MM.1S (cell line): Measurements from ENCODE around the gene SUPT20HL1.

Source experiments
- DNase-seq: peaks from one replicate; pipeline ENCODE4 v3.0.0-alpha.2; 2015
- H2AFZ ChIP-seq: fragments of 300-600 bp; sonication (generic); 2 replicates; pipeline ENCODE4 v1.6.0; 2016; ENCODE audit warnings: antibody characterized with exemption, low read length
- H3F3A ChIP-seq: fragments of 300-600 bp; sonication (generic); 2 replicates; pipeline ENCODE4 v1.6.1; 2016; ENCODE audit warnings: mild to moderate bottlenecking, antibody characterized with exemption, low read length, moderate library complexity, mixed read lengths; ENCODE audit not compliant: insufficient read depth
- H3K27ac ChIP-seq: fragments of 300-600 bp; sonication (generic); 2 replicates; pipeline ENCODE4 v1.5.1; 2016; ENCODE audit warnings: mild to moderate bottlenecking, low read length
- H3K27me3 ChIP-seq: fragments of 300-600 bp; sonication (generic); replicated peaks from 2 replicates; pipeline ENCODE4 v1.6.0; 2016; ENCODE audit warnings: low read length; ENCODE audit not compliant: insufficient read depth
- H3K36me3 ChIP-seq: fragments of 300-600 bp; sonication (generic); replicated peaks from 2 replicates; pipeline ENCODE4 v1.6.1; 2016; ENCODE audit warnings: mild to moderate bottlenecking, low read length, mixed read lengths; ENCODE audit not compliant: insufficient read depth
- H3K4me1 ChIP-seq: fragments of 300-600 bp; sonication (generic); 2 replicates; pipeline ENCODE4 v1.6.1; 2016; ENCODE audit warnings: low read length, mixed read lengths
- H3K4me2 ChIP-seq: fragments of 300-600 bp; sonication (generic); 2 replicates; pipeline ENCODE4 v1.6.0; 2016; ENCODE audit warnings: low read depth, low read length
- H3K4me3 ChIP-seq: fragments of 300-600 bp; sonication (generic); 2 replicates; pipeline ENCODE4 v1.5.1; 2016; ENCODE audit warnings: low read length, mixed read lengths
- H3K79me2 ChIP-seq: fragments of 300-600 bp; sonication (generic); 2 replicates; pipeline ENCODE4 v1.6.1; 2016; ENCODE audit warnings: mixed run types, low read length, mixed read lengths
- H3K9ac ChIP-seq: fragments of 300-600 bp; sonication (generic); 2 replicates; pipeline ENCODE4 v1.6.1; 2016; ENCODE audit warnings: low read length, mixed read lengths
- H3K9me2 ChIP-seq: fragments of 300-600 bp; sonication (generic); replicated peaks from 2 replicates; pipeline ENCODE4 v1.6.1; 2016; ENCODE audit warnings: mild to moderate bottlenecking, low read length, mixed read lengths; ENCODE audit not compliant: insufficient read depth
- H3K9me3 ChIP-seq: fragments of 300-600 bp; sonication (generic); replicated peaks from 2 replicates; pipeline ENCODE4 v1.6.1; 2016; ENCODE audit warnings: mild to moderate bottlenecking, low read length, mixed read lengths; ENCODE audit not compliant: insufficient read depth
- H4K20me1 ChIP-seq: fragments of 300-600 bp; sonication (generic); 2 replicates; pipeline ENCODE4 v1.6.1; 2016; ENCODE audit warnings: mild to moderate bottlenecking, low read length, moderate library complexity, mixed read lengths; ENCODE audit not compliant: insufficient read depth
- CTCF ChIP-seq: fragments of 300-600 bp; sonication (generic); IDR thresholded peaks from 2 replicates; pipeline ENCODE4 v1.5.1; 2016; ENCODE audit warnings: antibody characterized with exemption, low read length, mixed read lengths
- EZH2 ChIP-seq: fragments of 300-600 bp; sonication (generic); optimal IDR thresholded peaks from 2 replicates; pipeline ENCODE3; 2017; ENCODE audit warnings: low read depth, mild to moderate bottlenecking, antibody characterized with exemption, low read length, mixed read lengths
- EZH2phosphoT487 ChIP-seq: fragments of 300-600 bp; sonication (generic); IDR thresholded peaks from 2 replicates; pipeline ENCODE4 v1.6.1; 2018; ENCODE audit warnings: antibody characterized with exemption, low read length

Gene SUPT20HL1

GRCh38 chrX:24333371-24333770, 27.1 kb upstream of the SUPT20HL1 start:
- Histone ChIP-seq H3K79me2 (no peaks in the 10 kb centered on the region), H3K4me2 (no peak overlapping the region), H3F3A (no peaks in the 10 kb centered on the region), H3K9me3 (no peaks in the 10 kb centered on the region), H3K27ac (no peak overlapping the region), H3K27me3 (no peaks in the 10 kb centered on the region), H3K9ac (no peak overlapping the region), H3K4me1 (no peaks in the 10 kb centered on the region), H3K4me3 (no peak overlapping the region), H4K20me1 (no peaks in the 10 kb centered on the region), H3K9me2 (no peaks in the 10 kb centered on the region), H3K36me3 (no peaks in the 10 kb centered on the region), H2AFZ (no peak overlapping the region)
- no peak for TF ChIP-seq EZH2
- TF ChIP-seq CTCF = no peak
- no peak for TF ChIP-seq EZH2phosphoT487
- no peak for DNase-seq

DNA sequence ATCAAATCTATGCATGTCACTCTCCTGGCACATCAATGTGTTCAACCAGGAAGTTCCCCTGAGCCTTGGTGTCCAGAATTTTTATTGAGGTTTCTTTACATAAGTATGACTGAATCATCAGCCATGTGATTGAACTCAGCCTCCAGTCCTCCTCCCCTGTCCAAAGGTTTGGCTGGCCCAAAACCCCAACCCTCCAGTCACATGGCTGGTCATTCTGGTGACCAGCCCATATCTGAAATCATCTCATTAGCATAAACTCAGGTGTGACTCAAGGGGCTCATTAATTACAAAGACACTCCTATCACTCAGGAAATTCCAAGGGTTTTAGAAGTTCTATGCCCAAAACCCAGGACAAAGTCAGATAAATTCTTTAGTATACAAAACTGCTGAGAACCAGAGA, 26.0 kb upstream of the SUPT20HL1 start:
- Histone ChIP-seq H3F3A (no peaks in the 10 kb centered on the region), H2AFZ (no peak overlapping the region), H3K36me3 (no peaks in the 10 kb centered on the region), H3K4me1 (no peaks in the 10 kb centered on the region), H3K4me3 (no peak overlapping the region), H3K27me3 (no peaks in the 10 kb centered on the region), H3K79me2 (no peaks in the 10 kb centered on the region), H3K27ac (no peak overlapping the region), H3K9me3 (no peaks in the 10 kb centered on the region), H4K20me1 (no peaks in the 10 kb centered on the region), H3K9ac (no peak overlapping the region), H3K9me2 (no peaks in the 10 kb centered on the region), H3K4me2 (no peak overlapping the region)
- DNase-seq = no peak
- TF ChIP-seq EZH2phosphoT487 = no peak
- TF ChIP-seq CTCF = no peak
- no peak for TF ChIP-seq EZH2

- TF ChIP-seq EZH2phosphoT487 = no peak
- TF ChIP-seq EZH2 = no peak
- no peak for TF ChIP-seq CTCF
- no peaks in the 10 kb centered on the region for H3K9me2 ChIP-seq
- no peak overlapping the region for H2AFZ ChIP-seq
- H3F3A ChIP-seq = no peaks in the 10 kb centered on the region
- H3K79me2 ChIP-seq = no peaks in the 10 kb centered on the region
- H3K27me3 ChIP-seq = no peaks in the 10 kb centered on the region
- H3K4me3 ChIP-seq = no peak overlapping the region
- H3K9me3 ChIP-seq = no peaks in the 10 kb centered on the region
- no peak for DNase-seq
- no peaks in the 10 kb centered on the region for H3K36me3 ChIP-seq
- no peak overlapping the region for H3K4me2 ChIP-seq
- H3K4me1 ChIP-seq = no peaks in the 10 kb centered on the region
- H4K20me1 ChIP-seq = no peaks in the 10 kb centered on the region
- no peak overlapping the region for H3K27ac ChIP-seq
- no peak overlapping the region for H3K9ac ChIP-seq
Observed at GRCh38 chrX:24335871-24336270, 24.6 kb upstream of the SUPT20HL1 start.
